HG03571 (cell line): ENCODE data around the gene C3orf49.

Source experiments
- ATAC-seq: cut with Tn5 transposase; IDR thresholded peaks from one replicate; pipeline ENCODE4 v1.9.1; 2021; ENCODE audit not compliant: unreplicated experiment

The C3orf49 gene

GRCh38 chr3:63849175-63849574, 30.1 kb downstream of the C3orf49 start:
- no peak for ATAC-seq

GRCh38 chr3:63851287-63851686, 32.2 kb downstream of the C3orf49 start:
- ATAC-seq: no peak

GRCh38 chr3:63853106-63853505, 34.0 kb downstream of the C3orf49 start:
- ATAC-seq: no peak

- ATAC-seq: no peak
Observed at GRCh38 chr3:63855333-63855940, 36.3 kb downstream of the C3orf49 start.

DNA sequence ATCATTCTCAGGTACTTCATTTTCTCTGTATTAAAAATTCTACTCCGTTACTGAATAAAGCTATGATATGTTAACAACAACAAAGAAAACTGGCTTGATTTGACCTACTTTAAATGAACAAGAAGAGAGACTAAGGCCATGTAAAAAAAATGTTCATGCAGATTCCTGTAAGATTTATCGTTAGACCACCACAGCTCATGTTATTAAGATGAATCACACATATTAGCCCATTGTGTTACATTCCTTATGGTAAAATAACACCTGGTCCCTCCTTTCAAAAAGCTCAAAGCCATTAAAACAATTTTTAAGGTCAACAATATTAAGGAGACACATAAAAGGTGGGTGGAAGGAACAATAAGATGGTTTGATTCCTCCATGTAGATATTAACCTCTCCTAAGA, 38.2 kb downstream of the C3orf49 start:
- no peak for ATAC-seq

DNA sequence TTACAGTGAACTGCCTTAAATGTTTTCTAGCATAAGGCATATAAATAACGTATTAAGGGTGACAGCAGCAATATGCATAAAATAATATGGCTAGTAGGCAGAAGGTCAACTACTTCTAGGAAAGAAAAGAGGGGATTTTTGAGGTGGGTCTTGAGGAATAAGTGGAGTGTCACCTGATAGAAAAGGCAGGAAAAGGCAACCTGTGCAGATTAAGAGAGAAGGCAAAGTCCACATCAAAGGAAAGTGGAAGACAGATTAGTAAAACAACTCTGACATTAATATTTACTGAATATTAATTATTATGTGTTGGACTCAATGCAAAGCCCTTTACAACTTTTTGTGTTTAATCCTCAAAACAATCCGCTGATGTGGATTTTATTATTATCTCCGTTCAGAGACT, 41.7 kb downstream of the C3orf49 start:
- no peak for ATAC-seq

GRCh38 chr3:63861306-63861705, 42.2 kb downstream of the C3orf49 start:
- no peak for ATAC-seq

DNA sequence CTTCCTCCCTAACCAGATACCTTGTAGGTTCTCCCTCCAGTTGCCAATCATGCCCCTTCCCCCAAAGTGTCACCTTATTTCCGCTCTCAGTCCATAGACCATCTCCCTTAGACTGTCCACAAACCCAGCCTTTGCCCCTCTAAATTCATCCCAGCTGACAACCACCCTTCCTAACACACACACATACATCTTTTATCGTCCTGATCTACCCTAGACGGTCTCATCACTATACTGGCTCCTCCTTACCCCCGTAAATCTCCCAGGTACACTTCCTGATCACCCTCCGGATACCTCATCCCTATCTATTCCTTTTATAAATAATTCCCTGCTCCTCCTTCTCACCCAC, 43.7 kb downstream of the C3orf49 start:
- peak; percentile 5 for ATAC-seq

DNA sequence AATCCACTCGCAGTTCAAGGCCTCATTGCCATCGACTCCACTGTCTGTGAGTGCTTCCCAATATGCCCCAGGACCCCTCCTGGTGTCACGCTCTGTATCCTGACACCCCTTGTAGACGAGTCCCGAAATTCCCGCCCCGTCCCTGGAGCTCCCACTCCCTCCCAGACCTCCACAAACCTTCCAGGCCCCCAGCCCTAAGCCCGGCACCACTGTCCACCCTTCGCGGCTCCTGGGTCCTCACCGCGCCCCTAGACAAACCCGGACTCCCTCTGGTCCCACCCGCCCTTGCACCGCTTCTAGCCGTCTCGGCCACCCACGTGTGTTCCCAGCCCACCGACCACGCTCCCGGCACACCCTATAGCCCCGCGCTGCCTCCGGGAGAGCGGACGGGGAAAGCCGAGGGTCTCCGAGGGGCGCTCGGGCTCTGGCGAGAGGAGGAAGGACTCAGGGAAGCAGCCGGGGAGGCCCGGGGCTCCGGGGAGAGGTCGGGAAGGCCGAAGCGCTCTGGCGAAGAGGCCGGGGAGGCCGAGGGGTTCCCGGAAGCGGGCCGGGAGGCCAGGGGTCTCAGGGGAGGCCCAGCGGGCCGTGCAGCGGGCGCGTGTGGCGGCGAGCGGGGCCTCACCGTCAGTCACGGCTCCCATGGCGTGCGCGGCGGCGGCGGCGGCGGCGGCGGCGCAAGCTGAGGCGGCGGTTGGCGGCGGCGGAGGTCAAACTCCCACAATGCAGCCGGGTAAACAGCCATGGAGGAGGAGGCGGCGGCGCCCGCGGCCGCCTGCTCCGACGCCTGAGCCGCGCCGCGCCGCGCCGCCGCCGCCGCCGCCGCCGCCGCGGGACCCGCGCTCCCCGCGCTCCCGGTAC, 44.3 kb downstream of the C3orf49 start, which contains the start of the genes ATXN7 and THOC7:
ATXN7 (plus strand) TSS at position 718 of the 858 bp plus-strand sequence. CDS start 48,732 bp downstream, outside the sequence.
THOC7 (minus strand) TSS at position 656 of the 858 bp plus-strand sequence; CDS start at position 641, 15 bp downstream.
- peak; percentile 56 for ATAC-seq

DNA sequence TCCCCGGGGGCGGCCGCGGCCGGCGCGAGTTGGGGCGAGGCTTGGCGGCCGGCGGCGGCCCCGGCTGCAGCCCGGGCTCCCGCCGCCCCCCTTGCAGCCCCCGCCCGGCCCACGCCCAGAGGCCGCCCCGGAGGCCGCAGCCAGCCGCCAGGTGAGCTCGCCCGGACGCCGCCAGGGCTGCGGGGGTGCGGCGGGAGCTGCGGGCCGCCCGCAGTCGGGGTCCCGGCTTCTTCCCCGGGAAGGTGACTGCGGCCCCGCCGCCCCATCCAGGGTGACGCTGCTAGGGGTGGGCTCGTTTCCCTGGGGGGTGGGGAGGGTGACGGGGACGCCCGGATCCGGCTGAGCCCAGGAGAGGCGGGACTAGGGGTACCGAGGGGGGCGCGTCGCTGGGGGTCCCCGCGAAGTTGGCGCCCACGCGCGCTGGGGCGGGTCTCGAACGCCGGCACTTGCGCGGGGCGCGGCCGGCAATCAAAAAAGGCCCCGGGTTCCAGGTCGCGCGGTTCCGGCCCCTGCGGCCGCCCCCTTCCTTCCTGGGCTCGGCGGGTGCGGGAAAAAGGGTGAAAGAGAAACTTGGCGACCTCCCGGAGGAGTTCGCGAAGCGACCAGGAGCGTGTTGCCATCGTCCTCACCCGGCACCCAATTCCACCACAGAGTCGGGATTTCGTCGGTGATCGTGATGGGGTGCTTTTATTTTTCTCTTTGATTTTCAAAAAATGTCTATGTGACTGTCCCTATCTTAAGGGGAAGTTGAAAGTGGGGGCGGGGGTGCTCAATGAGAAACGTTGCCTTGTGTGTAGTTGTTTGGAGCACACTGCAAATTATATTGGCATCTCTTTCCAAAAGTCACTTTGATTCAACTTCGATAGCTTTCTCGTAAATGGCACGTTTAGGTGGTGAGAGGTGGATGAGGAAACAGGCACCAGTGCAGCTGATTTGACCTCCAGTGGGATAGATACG, 45.2 kb downstream of the C3orf49 start:
- peak; percentile 42 for ATAC-seq

- ATAC-seq: no peak
Observed at GRCh38 chr3:63864965-63865327, 45.8 kb downstream of the C3orf49 start.

DNA sequence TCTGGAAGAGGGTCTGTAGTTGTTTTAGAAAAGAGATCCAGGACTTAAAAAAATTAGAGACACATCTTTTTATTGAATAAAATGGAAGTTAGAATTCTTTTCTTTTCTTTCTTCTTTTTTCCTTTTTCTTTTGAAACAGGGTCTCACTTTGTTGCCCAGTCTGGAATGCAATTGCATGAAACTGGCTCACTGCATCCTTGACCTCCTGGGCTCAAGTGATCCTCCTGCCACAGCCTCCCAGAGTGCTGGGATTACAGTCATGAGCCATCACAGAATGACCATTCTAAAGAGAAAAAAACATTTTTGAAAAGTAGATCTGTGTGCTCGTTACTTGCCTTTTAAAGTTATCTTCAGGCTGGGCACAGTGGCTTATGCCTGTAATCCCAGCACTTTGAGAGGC, 48.1 kb downstream of the C3orf49 start:
- ATAC-seq: no peak

GRCh38 chr3:63869940-63870614, 51.0 kb downstream of the C3orf49 start:
- ATAC-seq: no peak

- ATAC-seq: no peak
Observed at GRCh38 chr3:63870615-63871005, 51.5 kb downstream of the C3orf49 start.

DNA sequence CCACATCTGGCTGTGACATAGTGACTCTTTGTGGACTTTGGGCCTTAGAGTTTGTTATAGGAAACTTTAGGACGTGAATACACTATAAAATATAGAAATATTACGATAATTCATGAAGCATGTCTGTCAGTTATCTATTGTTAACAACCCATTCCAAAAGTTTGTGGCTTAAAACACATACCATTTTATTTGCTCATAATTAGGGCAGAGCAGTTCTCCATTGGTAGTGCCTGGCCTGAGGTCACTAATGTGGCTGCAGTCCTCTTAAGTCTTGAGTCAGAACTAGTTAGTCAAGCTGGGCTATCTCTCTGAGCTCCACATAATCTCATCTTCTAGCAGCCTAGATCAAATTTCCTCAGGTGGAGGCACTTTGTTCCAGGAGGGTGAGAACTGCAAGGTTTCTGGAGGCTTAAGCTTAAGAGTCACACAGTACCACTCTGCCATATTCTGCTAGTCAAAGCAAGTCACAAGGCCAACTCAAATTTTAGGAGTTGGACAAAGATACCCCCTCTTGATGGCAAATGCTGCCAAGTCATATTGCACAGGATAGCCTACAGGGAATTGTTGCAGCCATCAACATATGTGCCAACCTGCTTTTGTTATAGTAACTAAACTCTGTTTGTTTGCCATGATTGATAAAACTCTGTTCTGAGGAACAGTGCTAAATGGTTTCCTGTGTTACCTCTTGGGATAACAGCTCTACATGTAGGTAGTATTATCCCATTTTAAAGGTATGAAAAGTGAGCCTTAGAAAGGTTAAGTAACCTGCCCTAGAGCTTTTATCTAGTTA, 53.2 kb downstream of the C3orf49 start:
- no peak for ATAC-seq

DNA sequence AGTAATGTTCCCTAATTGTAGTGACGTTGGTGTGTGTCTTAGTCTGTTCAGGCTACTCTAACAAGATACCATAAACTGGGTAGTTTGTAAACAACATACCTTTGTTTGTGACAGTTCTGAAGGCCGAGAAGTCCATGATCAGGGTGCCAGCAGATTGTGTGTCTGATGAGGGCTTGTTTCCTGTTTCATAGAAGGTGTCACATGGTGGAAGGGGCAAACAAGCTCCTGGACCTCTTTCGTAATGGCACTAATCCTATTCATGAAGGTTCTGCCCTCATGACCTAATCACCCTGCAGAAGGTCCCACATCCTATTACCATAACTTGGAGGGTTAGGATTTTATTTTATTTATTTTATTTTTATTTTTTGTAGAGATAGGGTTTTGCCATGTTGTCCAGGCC, 55.7 kb downstream of the C3orf49 start:
- ATAC-seq: no peak

GRCh38 chr3:63875510-63875909, 56.4 kb downstream of the C3orf49 start:
- ATAC-seq: no peak

DNA sequence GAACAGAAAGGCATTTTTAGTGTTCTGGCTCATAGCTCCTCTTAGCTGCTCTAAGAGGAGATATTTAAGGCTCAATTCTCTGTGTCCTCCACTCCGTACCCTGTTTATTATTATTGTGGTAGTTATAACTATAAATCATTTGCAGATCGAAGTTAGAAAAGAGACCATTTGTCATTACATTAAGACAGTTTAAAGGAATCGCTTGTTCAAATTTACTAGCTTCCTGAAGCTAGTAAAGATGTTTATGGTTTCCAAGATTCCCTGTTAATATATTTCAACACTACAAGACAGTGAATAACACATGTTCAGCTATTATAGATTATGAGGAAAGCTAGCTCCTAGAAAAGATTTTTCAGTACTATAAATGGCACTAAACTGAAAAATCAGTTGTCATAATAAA, 57.2 kb downstream of the C3orf49 start:
- no peak for ATAC-seq

- no peak for ATAC-seq
Observed at GRCh38 chr3:63877737-63878393, 58.8 kb downstream of the C3orf49 start.
